Measurements from ENCODE around the gene SEC24A. TPM values are rescaled to one million over a fixed set of nuclear protein-coding genes. Genes with fewer than 3 reads are reported as not detected.
A peak's percentile ranks its signal among the peaks of the same experiment; 100 is the strongest.

SEC24A gene
- total RNA-seq, 4 donors from 2014 or later = 15.3 to 30.9 (median 19.6) TPM

- H3K36me3 ChIP-seq = no peaks in the 10 kb centered on the region
- TF ChIP-seq POLR2A (IDR thresholded peaks at IDR 0.05) = no peak
- TF ChIP-seq, protein P1, sequence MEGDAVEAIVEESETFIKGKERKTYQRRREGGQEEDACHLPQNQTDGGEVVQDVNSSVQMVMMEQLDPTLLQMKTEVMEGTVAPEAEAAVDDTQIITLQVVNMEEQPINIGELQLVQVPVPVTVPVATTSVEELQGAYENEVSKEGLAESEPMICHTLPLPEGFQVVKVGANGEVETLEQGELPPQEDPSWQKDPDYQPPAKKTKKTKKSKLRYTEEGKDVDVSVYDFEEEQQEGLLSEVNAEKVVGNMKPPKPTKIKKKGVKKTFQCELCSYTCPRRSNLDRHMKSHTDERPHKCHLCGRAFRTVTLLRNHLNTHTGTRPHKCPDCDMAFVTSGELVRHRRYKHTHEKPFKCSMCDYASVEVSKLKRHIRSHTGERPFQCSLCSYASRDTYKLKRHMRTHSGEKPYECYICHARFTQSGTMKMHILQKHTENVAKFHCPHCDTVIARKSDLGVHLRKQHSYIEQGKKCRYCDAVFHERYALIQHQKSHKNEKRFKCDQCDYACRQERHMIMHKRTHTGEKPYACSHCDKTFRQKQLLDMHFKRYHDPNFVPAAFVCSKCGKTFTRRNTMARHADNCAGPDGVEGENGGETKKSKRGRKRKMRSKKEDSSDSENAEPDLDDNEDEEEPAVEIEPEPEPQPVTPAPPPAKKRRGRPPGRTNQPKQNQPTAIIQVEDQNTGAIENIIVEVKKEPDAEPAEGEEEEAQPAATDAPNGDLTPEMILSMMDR (IDR thresholded peaks at IDR 0.05) = no peak
- no peaks in the 10 kb centered on the region for H3K27me3 ChIP-seq
- H3K27ac ChIP-seq = peak overlapping the region in 2 of 4 donors; percentile 19 to 37
- intact Hi-C loops (cut with DNase I) = no loop called here
- DNase-seq = no peak
- H3K4me1 ChIP-seq = peaks cover 0 to 24% (median 3%) of the 10 kb centered on the region in 3 donors
- no peaks in the 10 kb centered on the region for H3K9me3 ChIP-seq
- WGBS, 2 donors = 39 to 57% methylated on average over 5 to 9 of the region's 9 CpGs
- H3K4me3 ChIP-seq = no peak overlapping the region
Observed at GRCh38 chr5:134637116-134637721, 11.4 kb upstream of the SEC24A start.

DNA sequence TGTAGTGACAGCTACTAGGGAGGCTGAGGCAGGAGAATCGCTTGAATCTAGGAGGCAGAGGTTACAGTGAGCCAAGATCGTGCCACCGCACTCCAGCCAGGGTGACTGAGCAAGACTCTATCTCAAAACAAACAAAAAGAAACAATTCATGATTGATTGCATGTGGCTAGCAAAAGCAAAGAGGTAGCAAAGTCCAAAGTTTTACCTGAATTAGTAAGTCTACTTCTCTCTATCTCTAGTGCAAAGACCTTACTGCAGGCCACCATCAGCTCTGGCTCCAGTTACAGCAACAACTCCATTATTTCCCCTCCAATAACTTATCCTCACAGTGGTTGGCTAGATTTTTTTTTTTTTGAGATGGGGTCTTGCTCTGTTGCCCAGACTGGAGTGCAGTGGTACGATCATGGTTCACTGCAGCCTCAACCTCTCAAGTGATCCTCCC is 9.8 kb upstream of the SEC24A start:
- Histone ChIP-seq H3K9me3 (no peaks in the 10 kb centered on the region), H3K27me3 (no peaks in the 10 kb centered on the region), H3K27ac (no peak overlapping the region), H3K36me3 (no peaks in the 10 kb centered on the region), H3K4me1 (peaks cover 0 to 17% (median 0%) of the 10 kb centered on the region in 3 donors), H3K4me3 (no peak overlapping the region)
- 62 to 77% methylated on average over 4 of the region's 4 CpGs for WGBS, 2 donors
- intact Hi-C loops (cut with DNase I) = no loop called here
- no peak for DNase-seq
- TF ChIP-seq, protein P1 (IDR thresholded peaks at IDR 0.05) = no peak

- Histone ChIP-seq H3K36me3 (no peaks in the 10 kb centered on the region), H3K4me1 (peaks cover 6 to 18% (median 12%) of the 10 kb centered on the region in 3 donors), H3K27ac (peak overlapping the region in 1 of 4 donors; percentile 50), H3K9me3 (no peaks in the 10 kb centered on the region), H3K4me3 (no peak overlapping the region), H3K27me3 (no peaks in the 10 kb centered on the region)
- TF ChIP-seq POLR2A (IDR thresholded peaks at IDR 0.05) = no peak
- TF ChIP-seq, protein P1 (IDR thresholded peaks at IDR 0.05) = no peak
- no peak for DNase-seq
- 73 to 85% methylated on average over 6 of the region's 6 CpGs for WGBS, 2 donors
- intact Hi-C loops (cut with DNase I) = no loop called here
Observed at GRCh38 chr5:134642931-134643530, 5.6 kb upstream of the SEC24A start.

- no peaks in the 10 kb centered on the region for H3K9me3 ChIP-seq
- peaks cover 12 to 48% (median 22%) of the 10 kb centered on the region in 3 donors for H3K4me1 ChIP-seq
- H3K36me3 ChIP-seq = no peaks in the 10 kb centered on the region
- DNase-seq = no peak
- TF ChIP-seq, protein P1 (IDR thresholded peaks at IDR 0.05) = no peak
- no peak for TF ChIP-seq POLR2A (IDR thresholded peaks at IDR 0.05)
- peak overlapping the region; percentile 93 to 97 (median 96) for H3K27ac ChIP-seq
- intact Hi-C loops (cut with DNase I) = no loop called here
- peak overlapping the region; percentile 77 to 96 (median 92) for H3K4me3 ChIP-seq
- WGBS, 2 donors = 5 to 7% methylated on average over 15 of the region's 15 CpGs
- H3K27me3 ChIP-seq = no peaks in the 10 kb centered on the region
Observed at GRCh38 chr5:134647750-134648424, 698 bp upstream of the SEC24A start.

Data from esophagus squamous epithelium (tissue), 5 donors.